Spleen (tissue), 7 donors: ENCODE measurements around the gene GREB1L.

Experiments used
- POLR2A ChIP-seq, 3 donors: fragments of 450-650 bp; IDR thresholded peaks; one replicate each; pipeline ENCODE4 v1.5.1; 2017; ENCODE audit warnings: antibody characterized with exemption in 3 of 3, mild to moderate bottlenecking in 1 of 3
- POLR2AphosphoS5 ChIP-seq, 3 donors: sonication (generic); formaldehyde crosslinking; IDR thresholded peaks; one replicate each; pipeline ENCODE4 v1.5.1; 2017; ENCODE audit warnings: antibody characterized with exemption in 3 of 3
- TF ChIP-seq, protein P1 (sequence below), 11 experiments: fragments of 200-600 bp in 7 of 11; fragments of 450-650 bp in 4 of 11; sonication (generic) in 4 of 11; IDR thresholded peaks in 8 of 11; conservative IDR thresholded peaks in 3 of 11; 1 replicate in 7 of 11; 2 replicates in 4 of 11; pipeline versions ENCODE4 v1.4.0 to v1.8.0; 2016 to 2021; ENCODE audit warnings: antibody characterized with exemption in 11 of 11, inconsistent platforms in 4 of 11, mild to moderate bottlenecking in 1 of 11
- donor health status: DM: no; HTN: no; CAD: no; lungs with moderate emphysema.
- donor health status: DM: no; HTN: no; CAD: no.
- donor health status: DM: no; HTN: no; CAD: no.

DNA sequence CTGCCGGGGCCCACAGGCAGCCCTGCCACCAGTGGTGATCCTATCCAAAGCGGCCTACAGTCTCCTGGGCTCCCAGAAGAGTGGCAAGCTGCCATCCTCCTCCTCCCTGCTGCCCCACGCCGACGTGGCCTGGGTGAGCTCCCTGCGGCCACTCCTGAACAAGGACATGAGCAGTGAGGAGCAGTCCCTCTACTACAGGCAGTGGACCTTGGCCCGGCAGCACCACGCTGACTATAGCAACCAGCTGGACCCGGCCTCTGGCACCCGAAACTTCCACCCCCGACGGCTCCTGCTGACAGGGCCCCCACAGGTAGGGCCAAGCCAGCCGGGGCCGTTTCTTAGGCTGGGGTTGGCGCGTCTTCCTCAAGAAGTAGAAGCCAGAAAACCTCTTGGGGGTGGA, 258.0 kb downstream of the GREB1L start:
- TF ChIP-seq, protein P1, sequence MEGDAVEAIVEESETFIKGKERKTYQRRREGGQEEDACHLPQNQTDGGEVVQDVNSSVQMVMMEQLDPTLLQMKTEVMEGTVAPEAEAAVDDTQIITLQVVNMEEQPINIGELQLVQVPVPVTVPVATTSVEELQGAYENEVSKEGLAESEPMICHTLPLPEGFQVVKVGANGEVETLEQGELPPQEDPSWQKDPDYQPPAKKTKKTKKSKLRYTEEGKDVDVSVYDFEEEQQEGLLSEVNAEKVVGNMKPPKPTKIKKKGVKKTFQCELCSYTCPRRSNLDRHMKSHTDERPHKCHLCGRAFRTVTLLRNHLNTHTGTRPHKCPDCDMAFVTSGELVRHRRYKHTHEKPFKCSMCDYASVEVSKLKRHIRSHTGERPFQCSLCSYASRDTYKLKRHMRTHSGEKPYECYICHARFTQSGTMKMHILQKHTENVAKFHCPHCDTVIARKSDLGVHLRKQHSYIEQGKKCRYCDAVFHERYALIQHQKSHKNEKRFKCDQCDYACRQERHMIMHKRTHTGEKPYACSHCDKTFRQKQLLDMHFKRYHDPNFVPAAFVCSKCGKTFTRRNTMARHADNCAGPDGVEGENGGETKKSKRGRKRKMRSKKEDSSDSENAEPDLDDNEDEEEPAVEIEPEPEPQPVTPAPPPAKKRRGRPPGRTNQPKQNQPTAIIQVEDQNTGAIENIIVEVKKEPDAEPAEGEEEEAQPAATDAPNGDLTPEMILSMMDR (IDR thresholded peaks at IDR 0.05 in 8 of 11, conservative IDR thresholded peaks at IDR 0.05 in 3 of 11): no peak
- TF ChIP-seq POLR2A (IDR thresholded peaks at IDR 0.05) (no peak), POLR2AphosphoS5 (IDR thresholded peaks at IDR 0.05) (no peak)
